Islet precursor cell (in vitro differentiated cells): Measurements from ENCODE around the gene MRPL14.

Experiments used
- DNase-seq: peaks from one replicate; pipeline ENCODE4 v3.0.0-alpha.2; 2018

MRPL14 gene

DNA sequence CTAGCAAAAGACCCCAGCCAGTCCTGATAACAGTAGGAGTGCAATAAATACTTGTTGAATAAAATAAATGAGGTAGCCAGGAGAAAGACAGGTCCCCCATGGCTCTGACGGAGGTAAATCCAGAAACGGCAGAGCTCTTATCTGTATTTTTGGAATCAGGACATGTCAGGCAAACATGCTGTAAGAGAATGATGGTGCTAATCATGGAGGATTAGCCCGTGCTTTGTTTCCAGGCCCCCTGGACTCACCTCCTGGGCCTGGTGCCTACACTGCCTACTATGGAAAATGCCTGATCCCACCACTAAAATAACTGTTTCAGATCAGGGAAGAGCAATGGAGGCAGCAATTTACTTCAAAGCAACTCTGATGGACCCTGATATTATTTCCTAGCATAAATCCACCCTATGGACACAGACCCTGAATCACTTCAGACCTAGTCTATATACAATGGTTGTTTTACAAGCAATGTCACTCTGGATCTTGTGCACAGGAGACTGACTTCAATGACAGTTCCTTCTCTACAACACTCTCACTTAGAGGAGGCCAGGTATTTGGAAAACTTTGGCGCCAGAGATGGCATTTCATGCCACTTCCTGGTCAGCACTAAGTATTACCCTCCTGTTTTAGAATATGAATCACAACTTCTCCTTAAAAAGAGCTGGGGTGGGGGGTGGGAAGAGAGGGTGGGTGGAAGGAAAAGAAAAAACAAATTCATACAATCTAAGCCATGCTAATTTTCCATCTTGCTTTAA, 6.4 kb downstream of the MRPL14 start:
- no peak for DNase-seq

DNA sequence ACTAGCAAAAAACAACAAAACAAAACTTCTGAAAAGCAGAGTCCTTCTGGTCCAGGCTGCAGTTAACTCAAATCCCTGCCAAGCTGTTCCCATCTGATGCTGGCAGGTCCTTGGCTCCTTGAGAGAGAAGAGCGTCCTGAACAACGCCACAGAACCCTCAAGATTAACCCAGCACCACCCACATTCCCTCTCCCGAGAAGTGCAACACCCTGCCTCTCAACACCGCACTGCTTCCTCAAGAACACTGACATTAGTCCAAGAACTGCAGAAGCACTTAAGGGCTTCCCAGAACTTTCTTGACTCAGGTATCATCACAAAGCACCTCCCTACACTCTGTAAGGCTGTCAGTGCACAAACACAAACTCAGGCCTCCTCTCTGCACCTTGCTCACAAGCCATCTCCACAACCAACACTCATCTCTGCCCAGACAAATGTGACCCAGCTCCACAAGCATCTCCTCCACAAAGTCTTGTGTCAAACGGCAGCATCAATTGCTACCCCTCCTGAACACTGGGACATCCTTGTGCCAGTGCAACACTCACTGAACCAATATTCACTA, 7.5 kb downstream of the MRPL14 start:
- DNase-seq: no peak

DNA sequence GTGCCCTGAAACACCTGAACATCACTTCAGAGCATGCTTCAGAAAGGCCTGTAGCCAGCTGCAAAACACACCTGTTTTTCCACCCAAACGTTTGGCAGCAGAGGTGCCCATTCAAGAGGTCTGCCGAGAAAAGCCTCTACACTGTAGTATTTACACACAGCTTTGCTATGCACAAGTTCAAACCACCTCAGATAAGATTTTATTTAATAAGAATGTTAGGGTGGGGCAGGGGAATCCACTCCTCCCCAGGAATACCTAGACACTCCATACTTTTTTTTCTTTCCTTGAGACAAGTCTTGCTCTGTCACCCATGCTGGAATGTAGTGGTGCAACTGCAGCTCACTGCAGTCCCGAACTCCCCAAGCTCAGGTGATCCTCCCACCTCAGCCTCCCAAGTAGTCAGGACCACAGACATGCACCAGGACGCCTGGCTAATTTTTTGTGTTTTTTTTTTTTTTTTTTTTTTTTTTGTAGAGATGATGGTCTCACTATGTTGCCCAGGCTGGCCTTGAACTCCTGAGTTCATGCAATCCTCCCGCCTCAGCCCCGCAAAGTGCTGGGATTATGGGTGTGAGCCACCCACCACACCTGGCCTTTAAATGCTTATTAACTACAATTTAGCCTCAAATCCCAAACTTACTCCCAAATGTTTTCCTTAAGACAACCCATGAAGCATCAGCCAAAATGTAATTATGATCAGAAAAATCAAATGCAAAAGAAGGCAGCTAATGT, 9.7 kb downstream of the MRPL14 start:
- no peak for DNase-seq

DNA sequence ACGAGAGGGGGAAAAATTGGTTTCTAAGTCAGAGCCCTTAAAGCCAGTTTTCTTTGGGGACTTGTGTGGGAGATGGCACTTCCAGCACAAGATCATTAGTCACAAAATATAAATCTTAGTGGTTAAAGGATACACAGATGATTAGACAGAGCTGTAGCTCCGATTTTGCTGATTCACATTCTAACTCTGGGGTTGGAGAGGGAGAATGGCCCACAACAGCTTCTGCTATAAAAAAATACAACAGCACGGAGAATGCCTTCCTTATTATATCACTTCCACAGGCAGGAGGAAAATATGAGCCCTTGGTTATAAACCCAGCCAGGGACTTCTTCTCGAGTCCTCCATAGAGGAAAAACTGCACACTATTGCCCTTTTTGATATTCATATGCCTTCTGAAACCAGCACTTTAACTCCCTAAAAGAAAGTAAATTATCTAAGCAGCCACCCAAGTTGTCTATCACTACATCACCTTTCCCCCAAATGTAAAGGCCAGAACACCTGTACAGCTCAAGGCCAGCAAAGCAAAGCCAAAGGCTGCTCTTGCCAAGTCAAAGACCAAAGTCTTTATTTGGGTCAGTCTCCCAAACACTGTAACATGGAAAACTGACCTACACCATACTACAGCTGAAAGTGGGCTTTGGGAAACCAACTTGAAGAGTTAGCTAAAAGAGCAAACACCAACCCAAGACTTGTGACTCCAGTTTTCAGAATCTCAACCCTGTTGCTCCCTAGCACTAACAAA, 10.4 kb downstream of the MRPL14 start:
- no peak for DNase-seq

DNA sequence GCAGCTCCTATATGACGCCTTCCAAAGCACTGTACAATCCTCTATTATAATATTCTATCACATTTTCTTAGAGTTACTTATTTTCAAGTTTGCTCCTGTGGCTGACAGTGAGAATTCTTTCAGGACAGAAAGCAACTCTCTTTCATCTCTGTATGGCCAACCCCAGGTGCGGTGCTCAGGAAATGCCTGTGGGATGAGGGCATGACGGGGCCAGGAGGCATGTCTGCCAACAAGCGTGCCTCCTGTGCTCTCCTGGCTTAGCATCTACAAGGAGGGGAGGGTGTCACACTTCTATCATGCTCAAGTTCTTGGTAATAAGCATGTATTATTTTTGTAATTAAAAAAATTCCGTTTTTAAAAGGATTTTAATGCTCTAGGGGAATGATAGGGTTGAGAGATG, 11.4 kb downstream of the MRPL14 start:
- DNase-seq: peak; percentile 66

DNA sequence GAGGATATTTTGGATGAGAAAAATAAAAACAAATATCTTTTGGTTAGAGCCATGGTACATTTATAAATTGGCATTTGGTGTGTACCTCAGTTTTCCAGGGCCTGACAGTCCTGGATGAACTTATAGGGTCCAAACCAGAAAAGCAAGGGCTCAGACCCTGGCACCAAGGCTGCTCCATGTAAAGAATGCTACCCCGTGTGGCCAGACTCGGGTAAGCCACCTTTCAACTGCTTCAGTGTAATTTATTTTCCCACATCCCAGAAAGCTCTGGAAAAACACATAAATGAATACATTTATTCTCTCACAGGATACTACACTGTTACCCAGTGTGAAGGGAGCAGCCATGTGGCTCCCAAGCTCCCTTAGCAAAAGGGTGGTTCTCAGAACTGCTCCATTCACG, 13.8 kb downstream of the MRPL14 start:
- no peak for DNase-seq

DNA sequence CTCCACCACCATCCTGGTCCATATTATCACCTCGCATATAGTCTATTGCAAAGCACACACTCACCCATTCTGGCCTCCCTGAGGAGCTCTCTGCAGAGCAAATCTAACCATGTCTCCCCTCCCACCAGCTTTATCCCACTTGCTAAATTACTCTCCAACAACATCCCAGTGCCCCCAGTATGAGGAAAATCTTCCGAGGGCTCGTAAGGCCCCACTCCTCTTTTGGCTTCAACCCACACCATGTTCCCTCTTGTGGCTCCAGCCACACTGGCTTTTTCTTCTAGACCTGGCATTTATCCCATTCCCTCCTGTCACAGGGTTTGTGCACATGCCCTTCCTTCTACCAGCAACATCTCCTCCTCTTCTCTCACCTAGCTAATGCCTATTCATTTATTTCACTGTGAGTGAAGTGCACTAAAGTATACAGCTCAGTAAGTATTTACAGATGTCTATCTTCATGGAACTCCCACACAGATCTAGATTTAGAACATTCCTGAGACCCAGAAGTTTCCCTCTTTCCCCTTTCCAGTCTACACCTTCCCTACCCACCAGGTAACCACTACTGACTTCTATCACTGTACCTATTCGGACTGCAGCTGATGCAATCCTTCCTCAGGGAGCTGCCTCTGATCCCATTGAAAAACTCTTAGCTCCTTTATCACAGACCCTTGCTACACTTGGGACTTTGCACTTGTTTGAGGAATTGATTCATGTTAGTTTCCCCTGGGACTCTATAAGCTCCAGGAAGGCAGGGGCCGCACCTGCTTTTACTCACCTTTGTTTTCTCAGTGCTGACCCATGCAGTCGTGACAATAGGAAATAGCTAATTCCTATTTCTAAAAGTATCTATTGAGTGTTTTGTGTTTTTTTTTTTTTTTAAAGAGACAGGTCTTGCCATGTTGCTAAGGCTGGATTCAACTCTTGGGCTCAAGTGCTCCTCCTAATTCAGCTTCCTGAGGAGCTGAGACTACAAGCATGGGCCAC, 15.5 kb downstream of the MRPL14 start:
- DNase-seq: no peak

DNA sequence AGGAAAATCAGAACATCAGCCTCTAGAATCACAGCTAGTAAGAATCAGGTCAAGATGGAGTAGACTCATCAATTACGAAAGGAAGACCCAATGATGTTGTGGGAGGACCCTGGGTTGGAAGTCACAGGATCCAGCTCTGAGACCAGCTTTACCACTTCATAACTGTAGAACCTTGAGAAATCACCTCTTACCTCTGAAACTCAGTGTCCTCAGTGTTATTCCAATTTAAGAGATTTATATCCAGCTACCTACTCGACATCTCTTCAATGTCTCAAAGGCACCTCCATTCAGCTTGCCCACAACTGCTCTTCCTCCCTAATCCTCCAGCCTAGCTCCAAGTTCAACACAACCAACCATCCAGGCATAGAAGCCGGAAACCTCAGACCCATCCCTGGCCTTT, 16.3 kb downstream of the MRPL14 start:
- no peak for DNase-seq

DNA sequence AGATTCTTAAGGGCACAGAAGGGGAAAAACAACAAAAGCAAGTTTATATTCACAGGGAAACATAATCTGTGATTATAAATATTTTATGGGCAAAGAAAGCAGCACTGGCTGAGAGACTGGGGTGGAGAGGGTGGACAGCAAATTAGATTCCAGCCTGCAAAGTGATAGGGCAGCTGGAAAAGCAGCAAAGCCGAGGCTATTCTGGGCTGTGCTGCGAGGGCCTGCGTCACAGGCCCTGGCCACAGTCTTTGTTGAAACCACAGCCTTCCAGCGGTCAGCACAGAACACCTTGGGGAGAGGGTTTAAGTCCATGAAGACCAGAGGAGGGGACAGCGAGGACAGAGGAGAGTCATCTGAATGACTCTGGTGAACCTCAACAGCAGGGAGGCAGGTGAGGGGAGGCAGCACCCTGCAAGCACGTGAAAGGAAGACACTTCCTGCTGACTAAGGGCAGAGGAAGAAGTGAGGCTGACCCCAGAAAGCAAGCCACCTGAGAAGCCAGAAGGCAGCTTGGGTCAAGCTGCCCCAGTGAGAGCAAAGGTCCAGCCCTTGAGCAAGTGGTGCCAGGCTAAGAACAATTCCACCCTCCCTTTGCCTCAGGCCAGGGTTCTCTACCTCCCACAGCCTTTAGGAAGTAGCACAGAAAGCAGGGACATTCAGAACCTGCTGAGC, 17.1 kb downstream of the MRPL14 start:
- no peak for DNase-seq

DNA sequence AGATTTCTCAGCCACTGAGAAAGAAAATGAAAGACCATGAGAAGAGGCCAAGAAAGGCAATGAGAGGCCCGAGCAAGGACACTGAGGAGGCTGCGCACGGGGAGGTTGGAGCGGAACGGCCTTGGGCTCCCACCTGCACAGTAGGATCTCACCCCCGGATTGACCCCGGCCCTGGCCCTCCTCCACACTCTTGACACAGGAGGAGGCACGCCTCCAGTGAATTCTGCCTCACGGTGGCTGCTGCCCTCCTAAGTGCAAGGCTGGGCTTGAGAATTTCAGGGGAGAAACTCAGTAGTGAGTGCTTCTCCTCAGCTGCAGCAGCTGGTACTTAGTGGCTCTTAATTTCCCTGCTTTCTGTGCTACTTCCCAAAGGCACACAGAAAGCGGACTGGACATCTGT, 18.0 kb downstream of the MRPL14 start:
- no peak for DNase-seq

DNA sequence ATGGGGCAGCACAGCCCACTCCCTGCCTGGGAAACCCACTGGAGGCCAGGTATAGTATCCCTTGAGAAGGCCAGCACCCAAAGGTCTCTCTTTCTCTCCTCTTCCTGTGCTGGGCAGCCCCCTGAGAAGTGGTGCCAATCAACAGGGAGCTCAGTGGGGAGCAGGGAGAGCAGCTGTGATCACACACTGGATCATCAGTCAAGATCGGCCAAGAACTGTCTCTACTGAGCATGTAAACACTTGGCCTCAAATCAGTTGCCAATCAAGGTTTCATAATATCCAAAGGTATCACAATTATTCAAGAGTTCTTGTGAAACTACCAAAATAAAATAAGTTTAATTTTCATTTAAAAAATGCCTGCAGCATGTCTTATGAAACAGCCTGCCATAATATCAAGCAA, 18.8 kb downstream of the MRPL14 start:
- no peak for DNase-seq

DNA sequence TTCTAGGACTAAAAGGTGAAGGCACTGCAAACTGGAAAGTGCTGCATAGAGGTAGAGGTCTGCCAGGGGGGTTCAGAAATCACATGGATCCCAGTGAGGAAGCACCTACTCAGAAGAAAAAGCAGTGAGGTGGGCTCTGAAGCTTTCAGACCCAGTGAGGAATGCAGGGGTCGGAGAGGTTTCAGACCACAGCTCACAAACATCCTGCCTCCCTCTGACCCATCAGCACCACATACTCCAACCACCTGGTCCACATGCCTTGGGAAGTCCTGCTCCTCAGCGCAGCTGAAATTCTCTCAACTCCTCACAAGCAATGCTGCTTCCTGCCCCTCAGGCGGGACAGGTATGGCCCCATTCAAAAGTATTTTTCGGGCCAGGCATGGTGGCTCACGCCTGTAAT, 20.2 kb downstream of the MRPL14 start:
- no peak for DNase-seq

DNA sequence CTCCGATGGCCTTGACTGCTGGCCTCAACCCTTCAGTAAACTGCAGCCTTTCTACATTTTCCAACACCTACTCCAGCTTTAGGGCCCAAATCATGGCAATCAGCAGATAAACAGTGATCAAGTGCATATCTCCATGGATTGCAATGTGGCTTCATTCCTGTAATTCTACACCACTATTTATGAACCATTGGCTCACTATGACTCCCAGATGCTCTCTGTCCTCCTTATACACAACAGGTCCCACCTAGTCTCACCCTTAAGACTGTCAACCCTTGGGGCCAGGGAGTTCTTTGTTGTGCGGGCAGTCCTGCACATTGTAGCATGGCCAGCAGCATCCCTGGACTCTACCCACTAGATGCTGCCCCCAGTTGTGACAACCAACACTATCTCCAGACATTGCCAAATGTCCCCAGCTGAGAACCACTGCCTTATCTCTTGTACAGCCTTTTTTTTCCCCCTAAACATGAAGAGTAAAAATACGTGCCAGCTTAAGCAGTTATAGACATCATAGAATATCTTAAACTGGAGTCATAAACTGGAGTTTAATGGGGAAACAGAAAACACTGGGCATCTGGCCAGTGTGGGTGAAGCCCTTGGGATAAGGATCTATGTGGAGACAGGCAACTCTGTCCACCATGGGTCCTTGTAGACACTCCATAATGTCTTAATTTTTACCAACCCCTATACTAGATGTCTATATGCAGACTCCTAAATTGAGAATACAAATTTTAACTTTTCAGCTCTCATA, 21.1 kb downstream of the MRPL14 start:
- no peak for DNase-seq

DNA sequence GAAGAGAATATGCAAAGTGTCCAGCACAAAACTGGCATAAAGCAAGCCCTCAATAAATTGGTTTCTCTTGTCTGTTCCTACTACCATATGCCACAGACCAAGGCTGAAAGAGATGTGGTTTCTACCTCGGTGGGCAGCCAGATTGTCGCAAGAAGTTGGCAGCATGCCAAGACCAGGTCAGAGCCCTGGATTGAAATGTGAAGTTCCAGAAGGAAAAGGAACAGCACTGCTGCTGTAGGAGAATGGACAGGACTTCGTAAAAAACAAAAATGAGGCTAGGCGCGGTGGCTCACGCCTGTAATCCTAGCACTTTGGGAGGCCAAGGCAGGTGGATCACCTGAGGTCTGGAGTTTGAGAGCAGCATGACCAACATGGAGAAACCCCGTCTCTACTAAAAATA, 22.1 kb downstream of the MRPL14 start:
- no peak for DNase-seq

DNA sequence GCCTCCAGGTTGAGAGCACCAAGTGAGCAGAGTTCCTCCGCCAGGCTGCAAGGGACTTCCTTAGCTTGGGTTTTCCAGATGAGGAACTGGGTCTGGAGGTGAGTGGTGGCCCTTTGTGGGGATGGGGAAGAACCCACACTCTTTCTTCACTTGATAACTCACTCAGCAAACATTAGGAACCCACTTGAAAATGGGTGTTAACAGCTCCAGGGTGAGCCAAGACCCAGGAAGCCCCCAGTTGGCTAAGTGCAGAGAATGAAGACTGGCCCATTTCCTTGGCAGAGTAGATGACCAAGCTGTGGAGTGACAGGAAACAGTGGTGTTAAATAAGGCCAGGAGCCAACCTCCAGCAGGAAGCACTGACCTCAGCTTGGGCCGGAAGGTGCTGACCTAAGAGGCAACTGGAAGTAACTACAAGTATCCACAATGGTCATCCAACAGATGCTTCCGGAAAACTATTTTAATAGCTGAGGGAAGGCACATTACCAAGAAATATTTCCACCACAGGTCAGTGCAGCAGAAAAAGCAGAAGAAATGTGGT, 22.7 kb downstream of the MRPL14 start:
- no peak for DNase-seq

DNA sequence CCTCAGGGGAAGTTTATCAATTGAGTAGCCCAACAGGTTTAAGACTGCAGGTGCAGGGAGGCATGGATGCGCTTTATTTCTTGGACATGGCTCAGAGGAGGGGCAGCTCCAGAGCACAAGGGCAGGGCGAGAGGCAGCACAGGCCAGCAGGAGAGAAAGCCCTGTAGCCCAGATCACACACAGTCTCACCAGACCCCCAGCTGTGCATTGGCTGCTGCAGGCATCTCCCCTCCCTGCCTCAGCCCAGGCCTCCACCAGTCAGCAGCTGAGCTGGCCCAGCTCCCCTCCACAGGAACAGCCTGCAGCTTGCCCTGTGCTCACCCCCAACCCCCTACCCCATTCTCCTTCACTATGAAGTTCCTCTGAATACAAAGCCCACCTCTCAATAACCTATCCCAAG, 24.7 kb downstream of the MRPL14 start:
- no peak for DNase-seq

DNA sequence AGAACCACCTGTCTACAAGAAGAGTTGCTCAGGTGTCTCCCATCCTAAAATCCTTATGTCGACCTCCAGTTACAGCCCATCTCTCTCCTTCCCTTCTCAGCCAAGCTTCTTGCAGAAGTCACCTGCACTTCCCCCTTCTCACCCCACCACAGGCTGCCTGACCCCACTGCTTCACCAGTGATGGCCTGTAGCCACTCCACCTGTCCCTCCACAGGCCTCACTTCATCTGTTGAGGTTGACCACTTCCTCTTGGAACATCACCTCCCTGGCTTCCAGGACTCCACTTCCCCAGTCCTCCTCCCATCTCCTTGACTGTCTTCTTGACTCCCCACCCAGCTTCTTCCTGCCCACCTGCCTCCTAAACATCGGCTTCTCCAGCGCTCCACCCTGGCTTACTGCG, 25.4 kb downstream of the MRPL14 start:
- no peak for DNase-seq

DNA sequence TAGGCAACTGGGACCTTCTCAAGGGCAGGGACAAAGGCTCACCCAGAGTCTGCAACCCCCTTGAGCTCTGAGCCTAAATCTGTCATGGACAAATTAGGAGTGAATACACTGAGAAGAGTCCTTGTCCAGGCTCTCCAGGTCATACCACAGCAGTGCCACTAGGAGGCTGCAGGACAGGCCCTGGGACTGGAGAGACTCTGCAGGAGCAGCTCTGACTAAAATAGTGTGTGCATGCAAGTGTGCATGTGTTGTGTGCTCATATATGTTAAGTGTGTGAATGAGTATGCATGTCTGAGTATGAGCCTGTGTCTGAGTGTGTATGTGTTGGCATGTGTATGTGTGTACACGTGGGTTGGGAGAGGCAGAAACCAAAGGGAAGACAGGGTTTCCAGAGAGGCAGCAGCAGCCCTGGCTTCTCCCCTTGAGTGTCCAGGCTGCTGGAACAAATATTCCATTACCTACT, 27.1 kb downstream of the MRPL14 start:
- DNase-seq: peak; percentile 80

DNA sequence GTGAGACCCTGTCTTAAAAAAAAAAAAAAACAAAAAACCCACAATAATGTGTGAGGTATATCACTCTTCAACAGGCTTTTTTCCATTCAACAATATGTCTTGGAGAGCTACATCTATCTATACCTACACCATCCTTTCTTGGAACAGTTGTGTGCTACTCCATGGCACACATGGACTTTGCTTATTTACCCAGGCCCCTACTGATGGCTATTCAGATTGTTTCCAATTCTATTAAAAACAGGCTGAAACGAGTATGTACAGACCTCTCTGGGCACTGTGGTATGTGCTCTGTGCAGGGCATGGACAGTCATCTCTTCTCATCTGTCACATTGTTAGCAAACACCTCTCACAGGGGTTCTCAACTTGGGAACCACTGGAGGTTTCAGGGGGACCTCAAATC, 28.1 kb downstream of the MRPL14 start:
- DNase-seq: no peak

DNA sequence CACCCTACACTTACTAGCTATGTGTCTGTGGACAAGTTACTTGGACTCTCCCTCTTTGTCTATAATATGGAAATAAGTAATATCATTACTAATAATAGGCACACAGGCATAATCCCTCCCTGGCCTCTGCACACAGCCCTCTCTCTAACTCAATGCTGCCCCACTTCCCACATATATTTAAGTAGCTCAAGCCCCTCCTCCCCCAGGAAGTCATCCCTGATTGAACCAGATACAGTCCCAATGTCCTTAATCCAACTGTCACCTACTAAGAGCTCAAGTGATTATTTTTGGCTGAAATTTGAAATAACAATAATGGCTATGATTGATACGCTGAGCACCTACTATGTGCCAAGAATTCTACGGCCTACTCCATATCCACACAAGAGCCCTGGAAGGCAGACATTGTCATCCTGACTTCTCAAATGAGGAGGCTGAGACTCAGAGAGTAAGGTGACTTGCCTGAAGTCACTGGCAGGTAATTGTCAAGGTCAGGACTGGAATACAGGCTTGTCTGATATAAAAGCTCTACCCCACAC, 29.4 kb downstream of the MRPL14 start:
- no peak for DNase-seq
